ENCODE results near the gene PTPRD. TPM values are rescaled to one million over a fixed set of nuclear protein-coding genes. Genes with fewer than 3 reads are reported as not detected.

The PTPRD gene
- total RNA-seq, 1 donor from 2014 or later: 15.6 TPM

- DNase-seq: no peak
- no peak for TF ChIP-seq CTCF (IDR thresholded peaks at IDR 0.05; ENCODE audit: borderline replicate concordance)
- no peaks in the 10 kb centered on the region for H3K9me3 ChIP-seq (replicated peaks)
- intact Hi-C loops (cut with micrococcal nuclease): no loop called here
- no peak overlapping the region for H3K4me3 ChIP-seq
- H3K27ac ChIP-seq (replicated peaks): no peak overlapping the region
- no peaks in the 10 kb centered on the region for H3K4me1 ChIP-seq
- H3K36me3 ChIP-seq: no peaks in the 10 kb centered on the region
- no peaks in the 10 kb centered on the region for H3K27me3 ChIP-seq (ENCODE audit: low read depth)
These were observed 1843.6 kb downstream of the PTPRD start for GRCh38 chr9:8769153-8769552.

DNA sequence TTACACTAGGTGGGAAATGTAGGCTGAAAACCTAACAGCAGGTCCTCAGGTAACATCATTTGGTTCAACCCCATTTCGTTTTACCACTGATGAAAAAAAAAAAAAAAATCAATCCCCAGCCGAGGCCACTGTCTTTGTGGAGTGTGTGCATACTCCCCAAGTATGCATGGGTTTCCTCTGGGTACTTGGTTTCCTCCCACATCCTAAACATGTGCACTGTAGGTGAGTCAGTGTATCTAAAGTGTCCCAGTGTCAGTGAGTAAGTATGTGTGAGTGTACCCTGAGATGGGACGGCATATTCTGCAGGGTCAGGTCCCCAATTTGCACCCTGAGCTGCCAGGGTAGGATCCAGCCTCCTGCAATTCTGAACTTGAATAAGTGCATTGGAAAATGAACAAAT, 1846.7 kb downstream of the PTPRD start:
- no peak for TF ChIP-seq CTCF (IDR thresholded peaks at IDR 0.05; ENCODE audit: borderline replicate concordance)
- DNase-seq: no peak
- no peak overlapping the region for H3K27ac ChIP-seq (replicated peaks)
- H3K4me3 ChIP-seq: no peak overlapping the region
- H3K27me3 ChIP-seq (ENCODE audit: low read depth): no peaks in the 10 kb centered on the region
- intact Hi-C loops (cut with micrococcal nuclease): no loop called here
- no peaks in the 10 kb centered on the region for H3K36me3 ChIP-seq
- H3K9me3 ChIP-seq (replicated peaks): no peaks in the 10 kb centered on the region
- H3K4me1 ChIP-seq: no peaks in the 10 kb centered on the region

DNA sequence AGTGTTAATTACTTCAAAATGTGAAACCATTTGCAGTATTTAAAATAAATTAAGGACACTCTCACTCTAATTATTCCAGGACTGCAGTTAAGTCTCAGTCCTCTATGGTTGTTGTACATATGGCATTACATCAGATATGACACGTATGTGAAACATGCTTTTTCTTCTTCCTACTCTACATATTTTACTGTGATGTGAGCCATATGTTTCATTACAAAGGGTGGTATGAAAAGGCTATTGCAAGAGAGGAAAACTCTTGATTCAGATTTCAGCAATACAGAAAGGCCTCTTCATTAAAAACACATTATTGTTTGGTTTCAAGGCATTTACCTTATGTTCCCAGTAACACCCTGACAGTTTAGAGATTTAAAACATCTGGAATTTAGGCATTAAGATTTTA, 1848.8 kb downstream of the PTPRD start:
- no peaks in the 10 kb centered on the region for H3K27me3 ChIP-seq (ENCODE audit: low read depth)
- H3K9me3 ChIP-seq (replicated peaks): no peaks in the 10 kb centered on the region

DNA sequence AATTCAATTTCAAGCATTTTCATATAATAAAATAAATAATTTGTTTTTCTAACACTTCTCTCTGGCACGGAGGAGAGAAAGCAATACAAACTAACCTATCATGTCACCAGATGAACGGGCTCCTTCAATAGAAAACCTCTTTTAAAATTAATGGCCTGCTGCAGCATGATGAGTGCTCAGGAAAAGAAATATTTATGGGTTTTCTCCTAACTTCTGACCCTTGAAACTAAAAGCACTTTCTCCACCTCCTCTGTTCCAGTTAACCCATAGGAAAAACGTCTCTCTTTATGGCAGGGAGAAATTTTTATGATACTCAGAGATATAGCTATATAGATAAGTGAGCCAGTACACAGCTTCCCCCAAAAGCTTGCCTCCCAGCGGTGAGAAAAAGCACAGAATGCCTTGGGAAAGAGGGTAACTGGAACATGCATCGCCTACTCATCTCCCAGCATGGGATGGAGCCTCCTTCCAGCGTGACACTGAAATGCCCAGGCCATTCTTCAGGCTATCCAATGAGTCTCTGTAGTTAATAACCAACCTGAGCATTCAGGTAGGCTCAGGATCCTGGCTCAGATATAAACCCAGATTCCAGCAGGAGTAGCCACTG, 1850.2 kb downstream of the PTPRD start:
- Histone ChIP-seq H3K4me3 (no peak overlapping the region), H3K4me1 (no peaks in the 10 kb centered on the region), H3K27me3 (ENCODE audit: low read depth) (no peaks in the 10 kb centered on the region), H3K36me3 (no peaks in the 10 kb centered on the region), H3K9me3 (replicated peaks) (no peaks in the 10 kb centered on the region), H3K27ac (replicated peaks) (no peak overlapping the region)
- no peak for DNase-seq
- TF ChIP-seq CTCF (IDR thresholded peaks at IDR 0.05; ENCODE audit: borderline replicate concordance): no peak
- intact Hi-C loops (cut with micrococcal nuclease): no loop called here

More for the DNA sequence above, 1848.8 kb downstream of the PTPRD start:
- Histone ChIP-seq H3K4me3 (no peak overlapping the region), H3K4me1 (no peaks in the 10 kb centered on the region), H3K36me3 (no peaks in the 10 kb centered on the region), H3K27ac (replicated peaks) (no peak overlapping the region)
- no peak for DNase-seq
- intact Hi-C loops (cut with micrococcal nuclease): no loop called here
- TF ChIP-seq CTCF (IDR thresholded peaks at IDR 0.05; ENCODE audit: borderline replicate concordance): no peak

GRCh38 chr9:8760000-8760767, 1852.6 kb downstream of the PTPRD start:
- Histone ChIP-seq H3K27ac (replicated peaks) (no peak overlapping the region), H3K4me1 (no peaks in the 10 kb centered on the region), H3K4me3 (no peak overlapping the region), H3K9me3 (replicated peaks) (no peaks in the 10 kb centered on the region), H3K36me3 (no peaks in the 10 kb centered on the region), H3K27me3 (ENCODE audit: low read depth) (no peaks in the 10 kb centered on the region)
- intact Hi-C loops (cut with micrococcal nuclease): no loop called here
- TF ChIP-seq CTCF (IDR thresholded peaks at IDR 0.05; ENCODE audit: borderline replicate concordance): no peak
- no peak for DNase-seq
